ENCODE results near the gene GOLGA3.
"Not testable (repeated sequence)": the region's sequence is repeated elsewhere in the genome, so short reads cannot be mapped to it uniquely, and the experiment has no call there.

Gene GOLGA3

DNA sequence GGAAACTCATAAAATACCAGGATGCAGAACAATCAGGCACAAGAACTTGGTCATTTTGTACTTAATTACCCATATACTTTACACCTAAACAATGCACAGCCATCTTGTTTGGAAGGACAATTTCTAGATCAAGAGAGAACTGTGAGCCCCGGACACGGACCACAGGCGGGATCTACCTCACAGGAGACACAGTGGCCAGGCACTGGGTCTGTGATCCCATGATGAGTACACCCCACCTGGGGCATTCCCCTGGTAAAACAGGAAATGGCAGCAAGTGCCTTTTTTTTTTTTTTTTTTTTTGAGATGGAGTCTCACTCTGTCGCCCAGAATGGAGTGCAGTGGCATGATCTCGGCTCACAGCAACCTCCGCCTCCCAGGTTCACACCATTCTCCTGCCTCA is 15.2 kb downstream of the GOLGA3 start:
- no peak for DNase-seq

DNA sequence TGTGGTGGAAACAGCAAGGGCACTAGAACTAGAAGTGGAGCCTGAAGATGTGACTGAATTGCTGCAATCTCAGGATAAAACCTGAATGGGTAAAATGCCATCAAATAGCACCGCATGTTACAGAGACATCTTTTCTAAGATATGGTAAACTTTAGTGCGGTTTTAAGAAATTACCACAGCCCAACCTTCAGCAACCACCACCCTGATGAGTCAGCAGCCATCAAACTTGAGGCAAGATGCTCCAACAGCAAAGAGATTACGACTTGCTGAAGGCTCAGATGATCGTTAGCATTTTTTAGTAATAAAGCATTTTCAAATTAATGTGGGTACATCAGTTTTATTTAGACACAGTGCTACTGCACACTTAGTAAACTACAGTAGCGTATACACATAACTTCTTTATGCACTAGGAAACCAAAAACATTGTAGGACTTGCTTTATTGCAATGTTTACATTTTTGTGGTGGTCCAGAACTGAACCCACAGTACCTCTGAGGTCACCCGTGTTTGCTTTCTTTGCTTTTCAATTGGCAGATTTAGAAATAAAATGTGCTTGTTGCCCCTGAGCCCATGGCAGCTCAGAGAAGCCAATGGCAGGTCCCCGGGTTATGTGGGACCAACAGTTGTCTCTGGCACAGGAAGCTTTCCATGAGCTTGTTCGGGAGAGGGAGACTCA is 15.9 kb downstream of the GOLGA3 start:
- no peak for DNase-seq

DNA sequence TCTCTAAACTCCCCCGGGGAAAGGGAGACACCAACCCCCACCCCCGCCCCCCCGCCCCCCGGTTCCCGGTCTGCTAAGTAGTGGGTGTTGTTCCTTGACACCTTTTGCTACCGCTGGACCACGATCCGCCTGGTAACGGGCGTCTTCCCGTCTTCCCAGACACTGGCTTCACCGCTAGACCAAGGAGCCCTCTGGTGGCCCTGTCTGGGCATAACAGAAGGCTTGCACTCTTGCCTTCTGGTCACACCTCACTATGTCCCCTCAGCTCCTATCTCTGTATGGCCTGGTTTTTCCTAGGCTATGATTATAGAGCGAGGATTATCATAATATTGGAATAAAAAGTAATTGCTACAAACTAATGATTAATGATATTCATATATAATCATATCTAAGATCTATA is 19.3 kb downstream of the GOLGA3 start:
- DNase-seq, result not testable (repeated sequence)

DNA sequence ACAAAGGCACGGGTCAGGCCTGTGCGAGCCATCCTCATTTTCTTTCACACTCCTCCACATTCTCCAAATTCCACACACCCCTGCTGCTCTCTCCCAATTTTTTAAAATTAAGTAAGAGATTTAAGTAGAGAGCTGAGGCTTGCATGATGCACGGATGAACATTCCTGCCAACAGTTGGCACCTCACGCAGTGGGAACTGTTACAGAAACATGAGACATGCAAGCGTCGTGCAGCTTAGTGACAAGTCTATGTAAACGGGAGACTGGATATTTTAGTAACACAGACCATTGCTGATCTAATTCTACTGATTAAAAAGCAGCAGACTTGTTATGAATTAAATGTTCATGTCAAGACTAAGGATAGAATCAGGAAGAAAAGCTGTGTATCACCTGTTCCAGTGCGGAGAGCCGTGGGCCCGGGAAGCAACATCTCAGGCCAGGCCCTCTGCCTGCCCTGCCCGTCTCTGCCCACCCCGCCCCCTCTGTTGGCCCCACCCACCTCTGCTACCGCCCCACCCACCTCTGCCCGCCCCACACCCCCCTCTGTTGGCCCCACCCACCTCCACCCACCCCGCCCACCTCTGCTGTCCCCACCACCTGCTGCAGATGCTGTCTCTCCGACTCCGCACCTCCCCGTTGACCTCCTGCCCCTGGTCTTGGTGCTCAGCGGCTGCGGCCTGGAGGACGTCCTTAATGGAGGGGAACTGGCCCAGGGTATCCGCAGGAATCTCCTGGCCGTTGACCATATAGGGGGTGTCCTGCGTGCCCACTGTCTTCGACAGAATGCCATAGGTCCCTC is 21.2 kb downstream of the GOLGA3 start:
- DNase-seq, result no peak

DNA sequence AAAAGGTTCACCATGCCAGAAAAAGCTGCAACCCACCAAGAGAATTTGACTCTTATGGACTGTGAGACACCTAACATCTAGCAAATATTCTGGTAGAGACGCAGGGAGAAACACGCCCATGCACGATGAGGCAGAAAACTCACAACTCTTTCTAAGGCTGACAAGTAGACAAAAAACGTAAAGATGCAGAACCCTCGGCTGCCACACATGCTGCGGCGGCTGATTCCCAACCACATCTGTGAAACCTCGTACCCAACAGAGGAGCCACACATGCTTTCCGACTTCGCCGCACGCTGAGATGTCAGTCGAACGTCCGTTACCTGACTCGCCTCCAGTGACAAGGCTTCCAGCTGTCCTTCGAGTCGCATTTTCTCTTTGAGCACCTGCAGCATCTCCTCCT is 21.8 kb downstream of the GOLGA3 start:
- DNase-seq, result no peak

DNA sequence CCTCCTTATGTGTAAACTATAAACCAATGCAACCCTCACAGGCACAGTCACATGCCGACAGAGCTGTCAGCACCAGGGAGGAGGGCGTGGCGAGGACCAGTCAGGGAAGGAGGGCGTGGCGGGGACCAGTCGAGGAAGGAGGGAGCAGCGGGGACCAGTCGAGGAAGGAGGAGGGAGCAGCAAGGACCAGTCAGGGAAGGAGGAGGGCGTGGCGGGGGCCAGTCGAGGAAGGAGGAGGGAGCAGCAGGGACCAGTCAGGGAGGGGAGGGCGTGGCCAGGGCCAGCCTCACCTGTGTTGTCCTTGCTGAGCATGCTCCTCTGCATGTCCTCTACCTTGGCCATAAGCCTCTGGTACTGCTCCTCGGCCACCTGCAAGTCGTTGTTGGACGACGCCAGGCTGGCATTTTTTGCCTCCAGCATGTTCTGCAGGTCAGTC is 24.2 kb downstream of the GOLGA3 start:
- DNase-seq, result no peak

DNA sequence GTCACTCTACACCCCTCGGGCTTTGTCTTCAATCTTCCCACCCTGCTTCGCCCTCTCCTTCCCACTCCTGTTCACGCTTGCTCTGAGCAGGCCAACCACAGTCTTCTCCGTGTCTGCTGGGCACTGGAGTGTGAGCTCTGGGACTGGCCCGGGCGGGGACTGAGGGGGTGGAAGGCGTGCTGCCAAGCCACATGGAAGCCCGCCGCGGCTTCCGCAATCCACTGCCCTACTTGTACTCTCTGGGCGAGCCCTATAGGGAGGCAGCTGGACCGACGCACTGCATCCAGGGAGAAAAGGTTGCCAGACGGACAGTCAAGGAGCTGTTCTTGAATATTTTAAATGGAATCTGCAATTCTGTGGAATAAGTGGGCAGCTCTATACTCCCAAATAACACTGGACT is 24.8 kb downstream of the GOLGA3 start:
- no peak for DNase-seq

DNA sequence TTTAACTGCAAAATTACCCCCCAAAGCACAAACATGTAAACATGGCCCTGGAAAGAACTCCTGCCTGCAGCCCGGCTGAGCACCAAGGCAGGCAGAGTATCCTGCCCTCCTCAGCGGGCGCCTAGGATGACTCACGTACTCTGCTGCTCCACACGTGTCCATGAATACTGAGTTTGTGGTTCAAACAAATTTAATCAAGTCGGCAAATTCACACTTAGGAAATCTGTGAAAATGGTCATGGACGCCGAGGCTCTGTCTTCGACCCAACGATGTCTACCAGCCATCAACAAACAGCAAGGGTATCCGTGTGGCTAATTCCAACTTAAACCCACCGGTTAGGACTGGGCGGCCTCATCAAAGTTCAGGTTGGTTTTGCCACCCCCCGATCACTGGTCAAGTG is 25.5 kb downstream of the GOLGA3 start:
- no peak for DNase-seq

DNA sequence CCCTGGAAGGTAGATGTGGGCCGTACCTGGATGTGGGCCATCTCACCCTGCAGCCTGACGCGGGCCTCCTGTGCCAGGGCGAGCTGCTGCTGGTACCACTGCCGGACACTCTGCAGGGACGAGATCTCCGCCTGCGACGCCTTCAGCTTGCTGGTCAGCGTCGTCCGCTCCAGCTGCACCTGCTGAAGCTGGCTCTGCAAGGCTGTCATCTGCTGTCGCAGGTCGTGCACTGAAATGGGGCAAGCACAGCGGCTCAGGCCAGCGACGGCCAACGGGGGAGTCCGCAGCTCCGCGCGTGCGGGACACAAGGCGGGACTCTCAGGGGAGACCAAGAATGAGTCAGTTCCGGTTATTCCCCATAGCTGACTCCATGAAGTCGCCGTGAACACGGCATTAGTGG is 26.9 kb downstream of the GOLGA3 start:
- no peak for DNase-seq

DNA sequence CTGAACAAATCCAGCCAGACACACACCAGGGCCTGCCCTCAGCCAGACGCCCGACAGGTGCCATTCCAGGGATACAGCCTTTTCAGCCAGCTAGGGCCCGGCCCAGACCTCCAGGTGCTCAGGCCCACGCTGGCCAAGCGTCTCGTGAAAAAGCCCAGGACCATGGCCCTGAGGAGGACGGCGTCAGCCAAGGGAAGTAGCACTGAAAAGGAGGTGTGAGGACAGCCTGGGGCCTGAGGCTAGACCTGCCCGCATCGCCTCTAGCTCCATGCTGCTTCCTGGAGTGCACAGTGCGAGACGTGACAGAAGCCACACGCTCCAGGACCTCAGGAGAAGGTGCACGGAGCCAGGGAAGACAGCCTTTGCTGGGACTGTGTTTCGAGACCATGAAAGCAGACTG is 29.8 kb downstream of the GOLGA3 start:
- DNase-seq, result no peak

DNA sequence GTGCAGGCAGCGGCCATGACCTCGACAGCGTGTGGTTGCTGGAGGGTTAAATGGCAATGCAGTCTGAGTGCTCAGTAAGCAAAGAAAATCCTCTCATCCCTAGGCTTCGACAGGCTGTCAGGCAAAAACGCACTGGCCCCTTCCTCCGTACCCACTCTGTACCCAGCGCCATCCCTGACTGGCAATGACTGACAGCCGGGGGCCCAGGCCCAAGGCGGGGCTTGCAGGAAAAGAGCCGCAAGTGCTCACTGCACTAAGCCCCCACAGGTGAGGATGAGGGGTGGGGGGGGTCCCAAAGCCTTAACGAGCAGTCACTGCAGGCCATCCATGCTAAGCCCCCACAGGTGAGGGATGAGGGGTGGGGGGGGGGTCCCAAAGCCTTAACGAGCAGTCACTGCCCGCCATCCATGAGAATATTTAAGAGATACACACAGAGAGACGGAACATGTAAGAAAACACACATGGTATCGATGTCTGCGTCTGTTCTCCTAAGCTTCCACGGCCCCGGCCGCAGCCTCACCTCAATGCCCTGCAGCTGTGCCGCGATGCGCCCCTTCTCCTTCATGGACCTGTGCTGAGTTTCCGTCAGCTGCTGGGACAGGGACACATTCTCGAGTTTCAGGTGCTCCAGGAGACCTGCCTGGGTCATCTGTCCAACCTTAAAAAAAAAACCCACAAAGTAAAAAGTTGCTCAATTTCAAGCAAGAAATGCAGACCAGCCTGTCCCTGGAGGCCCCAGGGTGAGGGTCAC is 30.7 kb downstream of the GOLGA3 start:
- no peak for DNase-seq

DNA sequence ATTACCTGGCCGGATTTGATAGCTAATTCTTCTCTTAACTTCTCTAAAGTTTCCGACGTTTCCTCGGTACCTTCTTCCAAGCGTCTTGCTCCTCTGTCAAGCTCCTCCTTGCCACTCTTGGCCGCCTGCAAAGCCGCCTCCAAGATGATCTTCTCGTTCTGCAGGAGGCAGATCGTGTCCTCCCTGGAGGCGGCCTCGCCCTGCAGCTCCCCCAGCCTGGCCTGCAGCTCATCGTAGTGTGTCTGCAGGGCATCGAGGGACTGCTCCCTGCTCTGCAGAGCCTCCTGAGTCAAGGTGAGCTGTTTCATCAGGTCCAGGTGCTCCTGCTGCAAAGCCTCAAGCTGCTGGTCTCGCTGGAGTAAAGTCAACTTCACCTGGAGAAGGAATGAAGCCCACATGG is 32.8 kb downstream of the GOLGA3 start:
- DNase-seq, result no peak

DNA sequence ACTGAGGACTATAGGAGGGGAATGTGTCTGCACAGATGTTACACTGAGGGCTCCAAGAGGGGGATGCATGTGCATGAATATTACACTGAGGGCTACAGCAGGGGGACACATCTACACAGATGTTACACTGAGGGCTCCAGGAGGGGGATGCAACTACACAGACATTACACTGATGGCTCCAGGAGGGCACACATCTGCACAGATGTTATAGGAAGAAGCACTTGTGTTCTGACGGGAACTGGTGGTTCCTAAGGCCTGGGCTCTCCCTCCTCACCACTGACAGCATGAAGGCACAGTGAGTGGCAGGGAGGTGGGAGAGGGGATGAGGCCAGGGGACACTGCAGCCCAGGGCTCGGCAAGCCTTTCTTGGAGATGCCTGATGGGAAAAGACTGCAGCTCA is 36.7 kb downstream of the GOLGA3 start:
- DNase-seq, result not testable (repeated sequence)

DNA sequence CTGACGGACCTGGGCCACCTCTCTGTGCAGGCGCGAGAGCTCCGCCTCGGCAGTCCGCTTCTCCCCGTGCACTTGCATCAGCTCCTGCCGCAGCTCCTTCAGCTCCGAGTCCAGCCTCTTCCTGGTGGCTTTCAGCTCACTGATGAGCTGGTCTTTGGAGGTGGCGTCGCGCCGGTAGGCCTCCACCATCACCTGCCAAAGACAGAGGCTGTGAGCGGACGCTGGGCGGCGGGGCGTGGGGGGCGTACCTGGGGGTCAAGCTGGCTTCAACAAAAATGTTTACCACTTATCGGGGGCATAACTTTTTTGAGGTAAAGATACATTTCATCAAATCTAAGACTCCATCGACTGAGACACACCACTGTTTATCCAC is 39.6 kb downstream of the GOLGA3 start:
- DNase-seq, result no peak

DNA sequence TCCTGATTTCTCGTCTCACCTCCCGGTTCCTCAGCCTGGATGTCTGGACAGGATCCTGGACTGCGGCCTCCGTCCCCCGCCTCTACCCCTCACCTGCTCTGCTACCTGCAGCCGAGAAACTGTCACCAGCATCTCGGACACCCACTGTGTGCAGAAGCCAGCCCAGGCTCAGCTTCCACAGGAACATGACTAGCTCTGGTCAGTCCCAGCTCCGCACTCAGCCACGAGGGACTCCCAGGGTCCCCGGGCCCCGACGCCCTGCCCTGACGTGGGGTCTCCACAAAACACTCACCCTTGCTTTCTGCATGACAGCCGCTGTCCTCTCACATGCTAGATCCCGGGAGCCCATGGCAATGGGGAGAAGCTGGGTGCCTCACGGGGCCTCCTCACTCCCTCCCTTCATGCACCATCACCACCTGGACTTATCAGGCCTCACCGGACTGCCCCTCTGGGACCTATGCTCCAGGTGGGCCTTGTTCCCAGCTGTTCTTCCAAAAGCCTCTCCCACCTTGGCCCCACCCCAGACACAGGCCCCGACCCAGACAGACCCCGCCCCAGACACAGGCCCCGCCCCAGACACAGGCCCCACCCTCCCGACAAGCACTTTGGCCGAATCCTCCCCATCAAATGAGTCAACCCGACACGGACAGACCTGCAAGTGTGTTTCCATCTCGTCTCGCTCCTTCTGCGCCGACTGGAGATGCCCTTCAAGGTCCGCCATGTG is 40.1 kb downstream of the GOLGA3 start:
- DNase-seq, result no peak

DNA sequence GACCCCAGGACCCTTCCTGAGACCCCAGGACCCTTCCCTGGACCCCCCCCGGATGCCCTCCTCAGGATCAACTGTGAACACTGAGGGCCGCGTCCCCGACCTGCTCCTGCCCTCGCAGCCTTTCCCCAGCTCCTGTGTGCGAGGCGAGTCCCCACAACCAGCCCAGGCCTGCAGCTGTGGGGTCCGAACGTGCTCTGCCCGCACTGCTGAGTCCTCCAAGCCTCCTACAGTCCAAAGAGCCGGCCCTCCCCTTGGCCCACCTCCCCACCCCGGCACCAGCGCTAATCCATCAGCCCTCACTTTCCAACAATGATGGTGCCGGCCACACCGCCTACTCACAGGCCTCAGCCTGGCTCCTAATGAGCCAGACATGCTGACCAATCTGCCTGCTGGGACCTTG is 40.8 kb downstream of the GOLGA3 start:
- DNase-seq, result no peak

DNA sequence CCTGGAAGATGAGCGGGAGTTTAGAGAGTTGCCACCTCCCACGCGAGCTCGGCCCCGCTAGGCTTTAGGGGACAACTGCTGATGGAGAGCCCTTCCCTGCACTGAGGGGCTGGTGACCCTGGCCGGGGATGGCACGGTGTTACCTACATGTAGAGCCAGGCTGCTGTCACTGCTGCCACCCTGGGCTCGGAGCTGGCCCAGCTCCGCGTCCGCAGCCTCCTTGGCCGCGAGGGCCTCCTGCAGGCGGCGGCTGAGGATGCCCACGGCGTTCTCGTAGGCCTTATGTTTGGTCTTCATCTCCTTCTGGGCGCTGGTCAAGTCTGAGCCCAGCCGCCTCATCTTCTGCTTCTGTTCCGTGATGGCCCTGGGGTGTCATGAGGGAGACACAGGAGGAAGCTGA is 42.5 kb downstream of the GOLGA3 start:
- no peak for DNase-seq

DNA sequence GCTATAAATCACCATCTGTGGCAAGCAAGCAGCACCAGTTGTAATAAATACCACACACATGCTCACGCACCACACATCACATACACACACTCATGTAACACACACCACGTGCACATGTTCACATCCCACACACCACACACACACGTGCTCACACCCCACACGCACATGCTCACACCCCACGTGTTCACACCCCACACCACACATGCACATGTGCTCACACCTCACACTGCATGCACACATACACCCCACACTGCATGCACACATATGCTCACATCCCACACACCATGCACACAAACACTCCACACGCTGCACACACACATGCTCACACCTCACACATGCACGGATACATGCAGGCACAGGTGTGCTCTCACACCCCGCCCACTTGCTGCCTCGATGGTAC is 44.1 kb downstream of the GOLGA3 start:
- no peak for DNase-seq

DNA sequence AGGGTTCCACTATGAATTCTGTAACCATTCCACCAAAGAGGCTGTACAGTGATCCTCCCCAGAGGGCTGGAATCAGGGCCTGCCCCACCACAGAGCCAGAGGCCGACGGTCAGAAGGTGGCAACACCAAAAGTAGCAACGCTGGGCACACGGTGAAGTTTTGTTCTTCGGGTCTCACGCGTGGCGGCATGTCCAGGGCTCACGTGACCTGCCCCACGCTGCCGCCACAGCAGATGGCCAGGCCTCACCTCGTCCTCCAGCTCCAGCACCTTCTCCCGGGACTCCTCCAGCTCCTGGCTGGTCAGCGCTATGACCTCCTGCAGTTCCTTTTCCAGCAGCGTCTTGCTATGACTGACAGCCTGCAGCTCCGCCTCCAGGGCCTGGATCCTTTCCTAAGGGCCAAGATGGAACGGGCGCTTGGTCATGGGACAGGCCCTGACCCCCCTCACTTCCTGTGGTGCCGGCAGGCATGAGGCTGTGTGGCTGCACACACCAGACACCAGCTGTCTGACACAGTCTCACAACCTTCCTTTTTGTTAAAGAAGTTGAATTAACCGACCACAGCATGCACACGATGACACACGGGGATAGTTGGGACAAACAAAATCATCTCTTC is 44.6 kb downstream of the GOLGA3 start:
- no peak for DNase-seq

DNA sequence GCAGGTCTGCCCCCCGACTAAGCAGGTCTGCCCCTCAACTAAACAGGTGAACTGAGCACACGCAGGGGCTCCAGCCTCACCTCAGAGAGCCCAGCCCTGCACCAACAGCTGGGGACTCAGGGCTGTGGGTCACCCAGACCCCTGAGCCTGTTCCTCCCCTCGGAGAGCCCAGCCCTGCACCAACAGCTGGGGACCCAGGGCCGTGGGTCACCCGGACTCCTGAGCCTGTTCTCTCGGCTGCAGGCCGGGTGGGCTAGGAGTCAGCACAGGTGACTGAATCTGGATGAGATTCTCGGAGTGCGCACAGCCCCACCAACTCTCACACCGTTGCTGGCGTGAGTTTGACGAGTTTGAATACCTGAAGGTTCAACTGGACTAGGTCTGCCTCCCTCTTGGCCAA is 46.7 kb downstream of the GOLGA3 start:
- no peak for DNase-seq

DNA sequence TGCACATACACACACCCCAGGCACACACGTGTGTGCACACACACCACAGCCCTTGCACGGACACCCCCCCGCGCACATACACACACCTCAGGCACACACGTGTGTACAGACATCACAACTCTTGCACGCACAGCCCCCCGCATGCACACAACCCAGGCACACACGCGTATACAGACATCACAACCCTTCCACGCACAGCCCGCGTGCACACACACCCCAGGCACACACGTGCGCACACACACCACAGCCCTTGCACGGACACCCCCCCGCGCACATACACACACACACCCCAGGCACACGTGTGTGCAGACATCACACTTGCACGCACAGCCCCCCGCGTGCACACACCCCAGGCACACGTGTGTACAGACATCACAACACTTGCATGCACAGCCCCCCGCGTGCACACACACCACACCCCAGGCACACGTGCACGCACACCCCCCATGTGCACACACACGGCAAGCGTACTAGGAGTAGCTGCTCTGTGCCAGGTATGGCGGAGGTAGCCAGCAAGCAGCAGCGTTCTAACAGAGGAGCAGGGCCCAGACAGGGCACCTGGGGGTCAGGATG is 48.8 kb downstream of the GOLGA3 start:
- no peak for DNase-seq

DNA sequence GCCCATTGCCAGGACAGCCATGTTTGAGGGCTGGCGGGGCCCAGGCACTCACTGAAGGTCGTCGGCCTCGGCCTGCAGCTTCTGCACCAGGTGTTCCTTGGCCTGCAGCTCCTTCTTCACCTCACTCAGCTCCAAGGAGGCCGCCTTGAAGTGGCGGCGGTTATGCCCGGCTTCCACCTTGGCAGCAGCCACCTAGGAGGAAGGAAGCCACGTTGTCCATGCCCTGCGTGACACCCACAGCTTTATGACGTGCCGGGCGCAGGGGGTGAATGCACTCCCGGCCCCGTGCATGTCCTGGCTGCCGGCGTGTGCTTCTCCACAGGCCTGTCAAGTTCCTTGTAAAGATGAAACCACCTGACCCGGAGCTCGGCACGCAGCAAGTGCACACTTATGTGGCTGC is 51.1 kb downstream of the GOLGA3 start:
- DNase-seq, result no peak
